ENCODE data around the gene APOL2.

APOL2 gene

GRCh38 chr22:36239401-36240171 lies at the start of gene APOL2:
TSS of gene APOL2 (minus strand) at chr22:36239527. CDS start at chr22:36233162, 6,365 bp downstream.
- DNase-seq (ENCODE audit: low read depth): peak; percentile 97
- Histone ChIP-seq H3K36me3 (ENCODE audit: control insufficient read depth, insufficient read depth, low read length, severe bottlenecking) (peaks cover 18% of the 10 kb centered on the region), H3K4me1 (ENCODE audit: control insufficient read depth, insufficient read depth, low read length) (peaks cover 56% of the 10 kb centered on the region), H3K9ac (ENCODE audit: low read length) (peak within 1 kb of the TSS; percentile 93), H3K9me3 (ENCODE audit: control insufficient read depth, low read length) (no peaks in the 10 kb centered on the region), H3K27me3 (replicated peaks; ENCODE audit: control insufficient read depth, insufficient read depth, low read length) (no peaks in the 10 kb centered on the region), H3K4me3 (ENCODE audit: low read length) (peak within 1 kb of the TSS; percentile 89)

GRCh38 chr22:36288571-36289405 lies 49.5 kb upstream of the APOL2 start:
- no peak for DNase-seq (ENCODE audit: low read depth)
- no peaks in the 10 kb centered on the region for H3K9me3 ChIP-seq (ENCODE audit: control insufficient read depth, low read length)
- no peak overlapping the region for H3K9ac ChIP-seq (ENCODE audit: low read length)
- no peaks in the 10 kb centered on the region for H3K27me3 ChIP-seq (replicated peaks; ENCODE audit: control insufficient read depth, insufficient read depth, low read length)
- peaks cover 10% of the 10 kb centered on the region for H3K4me1 ChIP-seq (ENCODE audit: control insufficient read depth, insufficient read depth, low read length)
- H3K36me3 ChIP-seq (ENCODE audit: control insufficient read depth, insufficient read depth, low read length, severe bottlenecking): peaks cover 82% of the 10 kb centered on the region
- no peak overlapping the region for H3K4me3 ChIP-seq (ENCODE audit: low read length)

- DNase-seq (ENCODE audit: low read depth): no peak
- no peak overlapping the region for H3K9ac ChIP-seq (ENCODE audit: low read length)
- H3K36me3 ChIP-seq (ENCODE audit: control insufficient read depth, insufficient read depth, low read length, severe bottlenecking): peaks cover 81% of the 10 kb centered on the region
These were observed 48.7 kb upstream of the APOL2 start for GRCh38 chr22:36287881-36288515.

GRCh38 chr22:36286096-36286957 lies 47.0 kb upstream of the APOL2 start:
- Histone ChIP-seq H3K27me3 (replicated peaks; ENCODE audit: control insufficient read depth, insufficient read depth, low read length) (no peaks in the 10 kb centered on the region), H3K36me3 (ENCODE audit: control insufficient read depth, insufficient read depth, low read length, severe bottlenecking) (peaks cover 82% of the 10 kb centered on the region), H3K4me3 (ENCODE audit: low read length) (no peak overlapping the region), H3K9ac (ENCODE audit: low read length) (peak overlapping the region; percentile 62), H3K4me1 (ENCODE audit: control insufficient read depth, insufficient read depth, low read length) (peaks cover 10% of the 10 kb centered on the region), H3K9me3 (ENCODE audit: control insufficient read depth, low read length) (no peaks in the 10 kb centered on the region)
- peak; percentile 84 for DNase-seq (ENCODE audit: low read depth)

More at GRCh38 chr22:36287881-36288515, 48.7 kb upstream of the APOL2 start:
- Histone ChIP-seq H3K27me3 (replicated peaks; ENCODE audit: control insufficient read depth, insufficient read depth, low read length) (no peaks in the 10 kb centered on the region), H3K4me1 (ENCODE audit: control insufficient read depth, insufficient read depth, low read length) (peaks cover 10% of the 10 kb centered on the region), H3K4me3 (ENCODE audit: low read length) (no peak overlapping the region), H3K9me3 (ENCODE audit: control insufficient read depth, low read length) (no peaks in the 10 kb centered on the region)

- H3K9ac ChIP-seq (ENCODE audit: low read length): no peak overlapping the region
- no peaks in the 10 kb centered on the region for H3K27me3 ChIP-seq (replicated peaks; ENCODE audit: control insufficient read depth, insufficient read depth, low read length)
- no peak overlapping the region for H3K4me3 ChIP-seq (ENCODE audit: low read length)
- H3K9me3 ChIP-seq (ENCODE audit: control insufficient read depth, low read length): no peaks in the 10 kb centered on the region
- H3K4me1 ChIP-seq (ENCODE audit: control insufficient read depth, insufficient read depth, low read length): peaks cover 10% of the 10 kb centered on the region
- H3K36me3 ChIP-seq (ENCODE audit: control insufficient read depth, insufficient read depth, low read length, severe bottlenecking): peaks cover 88% of the 10 kb centered on the region
- no peak for DNase-seq (ENCODE audit: low read depth)
These were observed 46.2 kb upstream of the APOL2 start for GRCh38 chr22:36285545-36285944.

GRCh38 chr22:36285017-36285416 lies 45.7 kb upstream of the APOL2 start:
- Histone ChIP-seq H3K4me3 (ENCODE audit: low read length) (no peak overlapping the region), H3K9ac (ENCODE audit: low read length) (no peak overlapping the region), H3K36me3 (ENCODE audit: control insufficient read depth, insufficient read depth, low read length, severe bottlenecking) (peaks cover 87% of the 10 kb centered on the region), H3K4me1 (ENCODE audit: control insufficient read depth, insufficient read depth, low read length) (peaks cover 10% of the 10 kb centered on the region), H3K9me3 (ENCODE audit: control insufficient read depth, low read length) (no peaks in the 10 kb centered on the region), H3K27me3 (replicated peaks; ENCODE audit: control insufficient read depth, insufficient read depth, low read length) (no peaks in the 10 kb centered on the region)
- DNase-seq (ENCODE audit: low read depth): no peak

GRCh38 chr22:36284171-36284571 lies 44.8 kb upstream of the APOL2 start:
- Histone ChIP-seq H3K36me3 (ENCODE audit: control insufficient read depth, insufficient read depth, low read length, severe bottlenecking) (peaks cover 78% of the 10 kb centered on the region), H3K9ac (ENCODE audit: low read length) (no peak overlapping the region), H3K4me3 (ENCODE audit: low read length) (no peak overlapping the region), H3K9me3 (ENCODE audit: control insufficient read depth, low read length) (no peaks in the 10 kb centered on the region), H3K4me1 (ENCODE audit: control insufficient read depth, insufficient read depth, low read length) (peaks cover 18% of the 10 kb centered on the region), H3K27me3 (replicated peaks; ENCODE audit: control insufficient read depth, insufficient read depth, low read length) (no peaks in the 10 kb centered on the region)
- no peak for DNase-seq (ENCODE audit: low read depth)

GRCh38 chr22:36282328-36282831 lies 43.1 kb upstream of the APOL2 start:
- DNase-seq (ENCODE audit: low read depth): no peak
- Histone ChIP-seq H3K36me3 (ENCODE audit: control insufficient read depth, insufficient read depth, low read length, severe bottlenecking) (peaks cover 61% of the 10 kb centered on the region), H3K4me1 (ENCODE audit: control insufficient read depth, insufficient read depth, low read length) (peaks cover 31% of the 10 kb centered on the region), H3K27me3 (replicated peaks; ENCODE audit: control insufficient read depth, insufficient read depth, low read length) (no peaks in the 10 kb centered on the region), H3K9ac (ENCODE audit: low read length) (no peak overlapping the region), H3K9me3 (ENCODE audit: control insufficient read depth, low read length) (no peaks in the 10 kb centered on the region), H3K4me3 (ENCODE audit: low read length) (no peak overlapping the region)

GRCh38 chr22:36281781-36282327 lies 42.5 kb upstream of the APOL2 start:
- Histone ChIP-seq H3K4me1 (ENCODE audit: control insufficient read depth, insufficient read depth, low read length) (peaks cover 31% of the 10 kb centered on the region), H3K27me3 (replicated peaks; ENCODE audit: control insufficient read depth, insufficient read depth, low read length) (no peaks in the 10 kb centered on the region), H3K4me3 (ENCODE audit: low read length) (no peak overlapping the region), H3K36me3 (ENCODE audit: control insufficient read depth, insufficient read depth, low read length, severe bottlenecking) (peaks cover 56% of the 10 kb centered on the region), H3K9ac (ENCODE audit: low read length) (no peak overlapping the region), H3K9me3 (ENCODE audit: control insufficient read depth, low read length) (no peaks in the 10 kb centered on the region)
- DNase-seq (ENCODE audit: low read depth): no peak

- DNase-seq (ENCODE audit: low read depth): no peak
- peaks cover 44% of the 10 kb centered on the region for H3K36me3 ChIP-seq (ENCODE audit: control insufficient read depth, insufficient read depth, low read length, severe bottlenecking)
- peaks cover 21% of the 10 kb centered on the region for H3K4me1 ChIP-seq (ENCODE audit: control insufficient read depth, insufficient read depth, low read length)
- no peak overlapping the region for H3K9ac ChIP-seq (ENCODE audit: low read length)
- H3K9me3 ChIP-seq (ENCODE audit: control insufficient read depth, low read length): no peaks in the 10 kb centered on the region
- no peak overlapping the region for H3K4me3 ChIP-seq (ENCODE audit: low read length)
- no peaks in the 10 kb centered on the region for H3K27me3 ChIP-seq (replicated peaks; ENCODE audit: control insufficient read depth, insufficient read depth, low read length)
These were observed 41.1 kb upstream of the APOL2 start for GRCh38 chr22:36280379-36280778.
